OCI-LY7 (cell line): ENCODE results near the gene LDLRAD4.

Experiments used
- CTCF ChIP-seq: fragments of 200-600 bp; sonication (generic); conservative IDR thresholded peaks from 2 replicates; pipeline ENCODE4 v1.5.1; 2014; ENCODE audit warnings: mild to moderate bottlenecking, antibody characterized with exemption, low read length, moderate library complexity, mixed read lengths
- EZH2phosphoT487 ChIP-seq: fragments of 200-600 bp; sonication (generic); IDR thresholded peaks from 2 replicates; pipeline ENCODE4 v1.6.1; 2018; ENCODE audit warnings: low read depth, borderline replicate concordance, mild to moderate bottlenecking, mixed run types, antibody characterized with exemption, low read length, moderate library complexity, mixed read lengths

- TF ChIP-seq CTCF (no peak), EZH2phosphoT487 (no peak)
These were observed 39.6 kb upstream of the LDLRAD4 start for GRCh38 chr18:13178976-13179375.
